K562 (cell line): ENCODE measurements around the gene PRSS27. TPM values are rescaled to one million over a fixed set of nuclear protein-coding genes. Genes with fewer than 3 reads are reported as not detected.

Source experiments
- ATAC-seq: fragments of 200-7000 bp; cut with Tn5 transposase; 3 replicates; pipeline ENCODE4 v1.9.1; 2020; ENCODE audit warnings: moderate library complexity
- BruUV-seq: library from RNA; stranded (reverse); fragments of 400-500 nt; replicated peaks from 2 replicates; lab custom pipeline; 2021; lab: Mats Ljungman, UMichigan
- CTCF ChIA-PET: fragments of 300-600 bp; formaldehyde crosslinking; extraction: SDS; loops from one replicate; lab custom pipeline; 2021; ENCODE audit warnings: low intra/inter-chr PET ratio; lab: Yijun Ruan, JAX
- POLR2A ChIA-PET: fragments of 300-600, 350-650 bp; sonication (Branson Sonifier 250); formaldehyde crosslinking; extraction: SDS; loops from one replicate; lab custom pipeline; 2021; ENCODE audit warnings: antibody characterized with exemption, inconsistent platforms; lab: Yijun Ruan, JAX
- DNase-seq, 4 experiments: peaks; one replicate each; pipeline versions ENCODE4 v3.0.0 to v3.0.0-alpha.2; 2011 to 2018; ENCODE audit warnings: low spot score in 3 of 4, mixed read lengths in 3 of 4; ENCODE audit errors: extremely low read depth in 1 of 4
- FAIRE-seq: peaks from 2 replicates; lab custom pipeline; 2011; peaks lifted over from hg19 to GRCh38; lab: Jason Lieb, UNC
- H2AFZ ChIP-seq: 2 replicates; pipeline ENCODE4 v1.6.0; 2011; ENCODE audit warnings: low read depth, low read length, control low read depth, inconsistent platforms
- H3K27ac ChIP-seq: fragments of 200-600 bp; 3 replicates; pipeline ENCODE4 v1.8.0; 2011; ENCODE audit warnings: low read depth, mild to moderate bottlenecking, control low read depth, inconsistent platforms, low read length, moderate library complexity, mixed read lengths; ENCODE audit errors: extremely low read depth
- H3K27me3 ChIP-seq, 2 experiments: fragments of 300-600 bp in 1 of 2; 2 replicates in 1 of 2; 3 replicates in 1 of 2; pipeline versions ENCODE4 v1.6.0 to v1.8.0; 2011; ENCODE audit warnings: inconsistent platforms in 2 of 2, low read length in 2 of 2, mild to moderate bottlenecking in 1 of 2, mixed read lengths in 1 of 2, moderate library complexity in 1 of 2; ENCODE audit not compliant: control insufficient read depth in 2 of 2, insufficient read depth in 2 of 2
- H3K36me3 ChIP-seq: fragments of 300-600 bp; 3 replicates; pipeline ENCODE4 v1.8.0; 2011; ENCODE audit warnings: mild to moderate bottlenecking, low read length, inconsistent platforms; ENCODE audit not compliant: control insufficient read depth, insufficient read depth
- H3K4me1 ChIP-seq, 2 experiments: fragments of 200-600 bp in 1 of 2; replicated peaks in 1 of 2; 2 replicates in 1 of 2; 3 replicates in 1 of 2; pipeline versions ENCODE4 v1.5.1 to v1.8.0; 2011; ENCODE audit warnings: inconsistent platforms in 2 of 2, low read length in 2 of 2, mild to moderate bottlenecking in 1 of 2, mixed read lengths in 1 of 2, moderate library complexity in 1 of 2; ENCODE audit not compliant: control insufficient read depth in 2 of 2, insufficient read depth in 2 of 2
- H3K4me2 ChIP-seq: 2 replicates; pipeline ENCODE4 v1.6.1; 2011; ENCODE audit warnings: low read length, control low read depth, inconsistent platforms, mixed read lengths; ENCODE audit not compliant: insufficient read depth
- H3K4me3 ChIP-seq: fragments of 200-600 bp; sonication (generic), shearing (Covaris generic); 2 replicates; pipeline ENCODE4 v1.5.1; 2016; ENCODE audit warnings: control low read depth, inconsistent platforms
- H3K79me2 ChIP-seq: fragments of 200-600 bp; 3 replicates; pipeline ENCODE4 v1.8.0; 2011; ENCODE audit warnings: low read length, inconsistent platforms; ENCODE audit not compliant: control insufficient read depth, insufficient read depth
- H3K9ac ChIP-seq, 2 experiments: 2 replicates each; pipeline versions ENCODE4 v1.6.0 to v1.6.1; 2011; ENCODE audit warnings: low read depth in 2 of 2, low read length in 2 of 2, control low read depth in 1 of 2, inconsistent platforms in 1 of 2, mild to moderate bottlenecking in 1 of 2, mixed read lengths in 1 of 2; ENCODE audit not compliant: insufficient read depth in 1 of 2
- H3K9me1 ChIP-seq: one replicate; pipeline ENCODE4 v1.6.0; 2011; ENCODE audit warnings: inconsistent platforms, mild to moderate bottlenecking, low read length, moderate library complexity; ENCODE audit not compliant: control insufficient read depth, insufficient read depth
- H3K9me3 ChIP-seq: replicated peaks from 2 replicates; pipeline ENCODE4 v1.5.1; 2011; ENCODE audit warnings: low read depth, low read length, inconsistent platforms; ENCODE audit not compliant: control insufficient read depth, insufficient read depth
- H4K20me1 ChIP-seq: replicated peaks from 2 replicates; pipeline ENCODE4 v1.6.1; 2011; ENCODE audit warnings: low read length, inconsistent platforms, mixed read lengths; ENCODE audit not compliant: control insufficient read depth, insufficient read depth
- BCL6 ChIP-seq: fragments of 250-450 bp; sonication (Bioruptor Pico); IDR thresholded peaks from 2 replicates; pipeline ENCODE4 v1.4.0; 2020
- DEAF1 ChIP-seq: fragments of 450-650 bp; formaldehyde crosslinking; IDR thresholded peaks from 2 replicates; pipeline ENCODE4 v1.4.0; 2020; ENCODE audit warnings: mild to moderate bottlenecking, moderate library complexity
- DNMT1 ChIP-seq: fragments of 450-650 bp; IDR thresholded peaks from 2 replicates; pipeline ENCODE4 v1.6.1; 2016; ENCODE audit warnings: antibody characterized with exemption, mild to moderate bottlenecking
- ESRRB ChIP-seq: fragments of 250-450 bp; sonication (Bioruptor Pico); IDR thresholded peaks from 2 replicates; pipeline ENCODE4 v1.5.0; 2020; ENCODE audit warnings: mild to moderate bottlenecking, moderate library complexity, borderline replicate concordance
- HMGN3 ChIP-seq: IDR thresholded peaks from 2 replicates; pipeline ENCODE4 v1.6.1; 2011; ENCODE audit warnings: borderline replicate concordance, low read depth, mild to moderate bottlenecking, mixed read lengths, low read length; ENCODE audit not compliant: insufficient read length; ENCODE audit errors: extremely low read depth
- KDM1A ChIP-seq, 2 experiments: fragments of 450-650 bp; IDR thresholded peaks; 2 replicates each; pipeline ENCODE4 v1.6.1; 2016; ENCODE audit warnings: mild to moderate bottlenecking in 2 of 2
- NBN ChIP-seq: fragments of 450-650 bp; IDR thresholded peaks from 2 replicates; pipeline ENCODE4 v1.6.1; 2016; ENCODE audit warnings: low read depth, mild to moderate bottlenecking
- SIRT6 ChIP-seq: IDR thresholded peaks from one replicate; pipeline ENCODE4 v1.6.1; 2012; ENCODE audit warnings: low read depth, mild to moderate bottlenecking, control low read depth, inconsistent platforms, low read length, moderate library complexity
- SRF ChIP-seq, 2 experiments: fragments of 250-450, 450-650 bp in 1 of 2; sonication (Bioruptor Pico) in 1 of 2; sonication (generic) in 1 of 2; formaldehyde crosslinking; IDR thresholded peaks; 2 replicates each; pipeline versions ENCODE4 v1.5.0 to v1.5.1; 2020 to 2022; ENCODE audit warnings: mild to moderate bottlenecking in 1 of 2, missing genetic modification reagents in 1 of 2
- STAT5A ChIP-seq: IDR thresholded peaks from 2 replicates; pipeline ENCODE4 v1.6.1; 2012; ENCODE audit warnings: low read length, inconsistent platforms, borderline replicate concordance
- STAT6 ChIP-seq: sonication (generic); formaldehyde crosslinking; IDR thresholded peaks from 2 replicates; pipeline ENCODE4 v1.8.1; 2023; ENCODE audit warnings: mild to moderate bottlenecking, missing genetic modification reagents
- ZBTB7A ChIP-seq: IDR thresholded peaks from 2 replicates; pipeline ENCODE4 v1.6.1; 2011; ENCODE audit warnings: low read depth, mild to moderate bottlenecking, low read length, moderate library complexity, borderline replicate concordance; ENCODE audit not compliant: control insufficient read depth
- ZBTB8A ChIP-seq: fragments of 450-650 bp; IDR thresholded peaks from 2 replicates; pipeline ENCODE4 v1.6.1; 2018; ENCODE audit warnings: mild to moderate bottlenecking, moderate library complexity; ENCODE audit not compliant: partially characterized antibody
- ZNF695 ChIP-seq: fragments of 450-650 bp; formaldehyde crosslinking; IDR thresholded peaks from 2 replicates; pipeline ENCODE4 v1.4.0; 2020; ENCODE audit warnings: mild to moderate bottlenecking, moderate library complexity
- ZNF764 ChIP-seq: fragments of 250-450 bp; sonication (Bioruptor Pico); IDR thresholded peaks from 2 replicates; pipeline ENCODE4 v1.4.0; 2020; ENCODE audit warnings: low read depth, mild to moderate bottlenecking, moderate library complexity
- WGBS: fragments of 100-300 bp; shearing (Covaris generic); methylation state at CpG from one replicate; pipeline ENCODE4 v1.1.6; 2016; ENCODE audit warnings: low coverage, mixed read lengths; ENCODE audit not compliant: insufficient coverage; ENCODE audit errors: missing lambda C conversion rate; 5-methylcytosine and 5-hydroxymethylcytosine counted together
- in situ Hi-C: fragments of 300-500 bp; cut with MboI; formaldehyde crosslinking; loops from 4 replicates; pipeline ENCODE4 v1.15.0; 2018; ENCODE audit warnings: inconsistent platforms, mixed read lengths
- intact Hi-C: fragments of 100-400 bp; cut with micrococcal nuclease; formaldehyde crosslinking; loops from 2 replicates; pipeline ENCODE4 v1.14.2; 2022
- polyA plus RNA-seq, 8 experiments: library from polyadenylated mRNA; depleted of rRNA in 4 of 8; stranded (reverse) in 5 of 8; unstranded in 3 of 8; fragments of >200 nt; fragmentation: Nextera tagmentation in 2 of 8; fragmentation: Illumina TruSeq in 1 of 8; extraction: Ambion mirVana in 2 of 8; extraction: Trizol in 1 of 8; gene quantifications; 2 replicates each; pipeline versions ENCODE4 v1.2.1 to v1.2.3, GENCODE V29; 2011 to 2014; ENCODE audit warnings: inconsistent platforms in 1 of 8, missing spikeins in 1 of 8
- total RNA-seq, 7 experiments: library from RNA; depleted of rRNA in 6 of 7; stranded (reverse); fragments of >200 nt in 6 of 7; fragmentation: Illumina TruSeq in 2 of 7; extraction: Trizol in 2 of 7; gene quantifications; 2 replicates each; pipeline versions ENCODE4 v1.2.1 to v1.2.3, GENCODE V29; 2011 to 2021; ENCODE audit warnings: low replicate concordance in 1 of 7

Gene PRSS27
- total and polyA plus RNA-seq, 9 of the 15 experiments (the other 6 are each of a cell fraction or from before 2014, with no cell fraction given), result 0.09 to 0.20 (median 0.17) TPM; not detected in 5

GRCh38 chr16:2698965-2699750 is 20.9 kb downstream of the PRSS27 start:
- intact Hi-C loops (no loop called here), in situ Hi-C loops (no loop called here)
- BruUV-seq, result no TSS peak

More at GRCh38 chr16:2698965-2699750, 20.9 kb downstream of the PRSS27 start:
- Histone ChIP-seq H3K9ac (peak overlapping the region in 1 of 2 experiments; percentile 71; a peak in 2 of 4 replicates), H3K9me1 (no peaks in the 10 kb centered on the region), H2AFZ (no peak overlapping the region), H3K36me3 (peaks cover 66% of the 10 kb centered on the region; the same call in 2 of the 3 replicates), H3K9me3 (no peaks in the 10 kb centered on the region), H3K4me1 (peaks cover 0 to 17% of the 10 kb centered on the region in 2 experiments; a peak in 1 of 5 replicates), H3K27ac (no peak overlapping the region), H3K79me2 (no peaks in the 10 kb centered on the region)
- POLR2A ChIA-PET, result interaction anchor here (0.6 to 1.0 kb wide), 3 partner anchors 8 to 225 kb away, joined by 3 to 7 read pairs (median 4); no protein-coding TSS in a partner anchor
- ATAC-seq, result no peak
- CTCF ChIA-PET, result no interaction called here
- no peak for FAIRE-seq
- 83% methylated on average over 32 of the region's 32 CpGs for WGBS
- DNase-seq, result no peak
- TF ChIP-seq ZNF764 (CRISPR knock-in tag), result no peak
- no peak for TF ChIP-seq DEAF1 (CRISPR knock-in tag)
- TF ChIP-seq NBN, result no peak
- TF ChIP-seq STAT6 (CRISPR knock-in tag), result no peak
- no peak for TF ChIP-seq ZNF695 (CRISPR knock-in tag)
- TF ChIP-seq KDM1A (IDR thresholded peaks at IDR 0.05), result no peak
- no peak for TF ChIP-seq SRF (CRISPR knock-in tag; IDR thresholded peaks at IDR 0.05)
- no peak for TF ChIP-seq ESRRB
- no peak for TF ChIP-seq ZBTB7A
- TF ChIP-seq BCL6 (CRISPR knock-in tag), result no peak
- no peak for TF ChIP-seq SIRT6
- TF ChIP-seq ZBTB8A, result no peak
- TF ChIP-seq HMGN3, result no peak
- no peak for TF ChIP-seq STAT5A
- TF ChIP-seq DNMT1, result no peak
- TF ChIP-seq, all 486 proteins: peak for 0
- Histone ChIP-seq H3K4me3 (no peak overlapping the region), H3K27me3 (no peaks in the 10 kb centered on the region), H3K4me2 (no peak overlapping the region), H4K20me1 (no peaks in the 10 kb centered on the region; the same call in 1 of the 2 replicates)
